Measurements from ENCODE around the gene POLD1. TPM values are rescaled to one million over a fixed set of nuclear protein-coding genes. Genes with fewer than 3 reads are reported as not detected.

The POLD1 gene
- total RNA-seq, 1 donor from 2014 or later, result 36.7 TPM

- Mint-ChIP-seq H3K27me3 (ENCODE audit: insufficient read depth, low read depth) (peaks cover 20% of the 10 kb centered on the region), H3K9me3 (no peaks in the 10 kb centered on the region)
- no peaks in the 10 kb centered on the region for H3K9me3 ChIP-seq (ENCODE audit: low read depth)
Observed at GRCh38 chr19:50466706-50467039, 82.5 kb downstream of the POLD1 start.

GRCh38 chr19:50467566-50467965 is 83.4 kb downstream of the POLD1 start:
- Mint-ChIP-seq H3K4me1 (peaks cover 18% of the 10 kb centered on the region), H3K27ac (no peak overlapping the region), H3K36me3 (no peaks in the 10 kb centered on the region)

More at GRCh38 chr19:50466706-50467039, 82.5 kb downstream of the POLD1 start:
- H2AFZ ChIP-seq (replicated peaks), result no peak overlapping the region
- no peaks in the 10 kb centered on the region for H3K27me3 ChIP-seq
- H3K36me3 ChIP-seq, result no peaks in the 10 kb centered on the region
- Mint-ChIP-seq H3K36me3 (no peaks in the 10 kb centered on the region), H3K4me3 (no peak overlapping the region), H3K4me1 (peaks cover 18% of the 10 kb centered on the region), H3K27ac (no peak overlapping the region)
- DNase-seq (ENCODE audit: low spot score), result no peak
- no peaks in the 10 kb centered on the region for H3K79me2 ChIP-seq (ENCODE audit: low read depth)
- no peak overlapping the region for H3K9ac ChIP-seq
- H3K27ac ChIP-seq, result no peak overlapping the region
- H3K4me1 ChIP-seq, result peaks cover 10% of the 10 kb centered on the region
- no peaks in the 10 kb centered on the region for H4K20me1 ChIP-seq (ENCODE audit: low read depth)
- H3K4me3 ChIP-seq, result no peak overlapping the region
- peaks cover 12% of the 10 kb centered on the region for H3F3A ChIP-seq (ENCODE audit: low read depth)
- TF ChIP-seq EZH2phosphoT487 (IDR thresholded peaks at IDR 0.05) (no peak), EZH2 (IDR thresholded peaks at IDR 0.05) (no peak), CTCF (IDR thresholded peaks at IDR 0.05) (no peak)
- H3K4me2 ChIP-seq, result no peak overlapping the region

More at GRCh38 chr19:50467566-50467965, 83.4 kb downstream of the POLD1 start:
- no peak overlapping the region for H3K4me3 ChIP-seq
- no peaks in the 10 kb centered on the region for H3K27me3 ChIP-seq
- peaks cover 10% of the 10 kb centered on the region for H3K4me1 ChIP-seq
- TF ChIP-seq EZH2 (IDR thresholded peaks at IDR 0.05), result no peak
- TF ChIP-seq CTCF (IDR thresholded peaks at IDR 0.05), result no peak
- TF ChIP-seq EZH2phosphoT487 (IDR thresholded peaks at IDR 0.05), result no peak
- Mint-ChIP-seq H3K4me3 (peak overlapping the region; percentile 59), H3K9me3 (no peaks in the 10 kb centered on the region), H3K27me3 (ENCODE audit: insufficient read depth, low read depth) (peaks cover 20% of the 10 kb centered on the region)
- no peaks in the 10 kb centered on the region for H3K36me3 ChIP-seq
- H3F3A ChIP-seq (ENCODE audit: low read depth), result peaks cover 21% of the 10 kb centered on the region
- H3K4me2 ChIP-seq, result no peak overlapping the region
- DNase-seq (ENCODE audit: low spot score), result no peak
- no peak overlapping the region for H3K27ac ChIP-seq
- no peaks in the 10 kb centered on the region for H3K9me3 ChIP-seq (ENCODE audit: low read depth)
- H3K79me2 ChIP-seq (ENCODE audit: low read depth), result no peaks in the 10 kb centered on the region
- no peak overlapping the region for H2AFZ ChIP-seq (replicated peaks)
- H3K9ac ChIP-seq, result no peak overlapping the region
- no peaks in the 10 kb centered on the region for H4K20me1 ChIP-seq (ENCODE audit: low read depth)

Other genes starting within 250 kb of the POLD1 start
- gene IZUMO2, start 221.1 kb upstream of the POLD1 start, total RNA-seq (ENCODE audit: low replicate concordance), result not detected in 2 replicates
- gene MYH14, start 180.7 kb upstream of the POLD1 start, total RNA-seq (ENCODE audit: low replicate concordance), result 1.6 and 6.7 TPM in 2 replicates
- gene KCNC3, start 55.0 kb upstream of the POLD1 start, total RNA-seq (ENCODE audit: low replicate concordance), result 0.41 and 1.2 TPM in 2 replicates
- 0.11 and 2.3 TPM in 2 replicates for gene NAPSA, start 18.7 kb upstream of the POLD1 start, total RNA-seq (ENCODE audit: low replicate concordance)
- gene NR1H2, start 7.9 kb upstream of the POLD1 start, total RNA-seq (ENCODE audit: low replicate concordance), result 25.4 and 47.2 TPM in 2 replicates
- 0.31 TPM in 1 of 2 replicates, not detected in the other for gene SPIB, start 34.6 kb downstream of the POLD1 start, total RNA-seq (ENCODE audit: low replicate concordance)
- gene MYBPC2, start 48.5 kb downstream of the POLD1 start, total RNA-seq (ENCODE audit: low replicate concordance), result 0.65 and 0.77 TPM in 2 replicates
- 32.9 and 127 TPM in 2 replicates for gene EMC10, start 92.2 kb downstream of the POLD1 start, total RNA-seq (ENCODE audit: low replicate concordance)
- gene GARIN5A, start 92.5 kb downstream of the POLD1 start, total RNA-seq (ENCODE audit: low replicate concordance), result 5.6 and 8.4 TPM in 2 replicates
- gene JOSD2, start 126.8 kb downstream of the POLD1 start, total RNA-seq (ENCODE audit: low replicate concordance), result 1.7 and 2.4 TPM in 2 replicates
- not detected in 2 replicates for gene ASPDH, start 129.6 kb downstream of the POLD1 start, total RNA-seq (ENCODE audit: low replicate concordance)
- 12.0 and 54.6 TPM in 2 replicates for gene LRRC4B, start 184.1 kb downstream of the POLD1 start, total RNA-seq (ENCODE audit: low replicate concordance)

Measured in neural progenitor cell (in vitro differentiated cells).